K562 (cell line): ENCODE data around the gene TEDDM1. TPM values are rescaled to one million over a fixed set of nuclear protein-coding genes. Genes with fewer than 3 reads are reported as not detected.

Experiments used
- BRD4 ChIP-seq: fragments of 200-600 bp; sonication (generic); IDR thresholded peaks from 2 replicates; pipeline ENCODE4 v1.6.1; 2017; ENCODE audit warnings: inconsistent platforms
- CHD7 ChIP-seq: fragments of 200-600 bp; sonication (generic); IDR thresholded peaks from one replicate; pipeline ENCODE4 v1.6.1; 2012; ENCODE audit warnings: mild to moderate bottlenecking, low read depth, low read length, inconsistent platforms
- HEY1 ChIP-seq: fragments of 250-450 bp; sonication (Bioruptor Pico); IDR thresholded peaks from 2 replicates; pipeline ENCODE4 v1.5.0; 2020; ENCODE audit warnings: mild to moderate bottlenecking, moderate library complexity, borderline replicate concordance
- HMBOX1 ChIP-seq: sonication (generic); IDR thresholded peaks from 2 replicates; pipeline ENCODE4 v1.6.1; 2016
- HMG20B ChIP-seq: fragments of 250-450 bp; sonication (Bioruptor Pico); IDR thresholded peaks from 2 replicates; pipeline ENCODE4 v1.5.0; 2021; ENCODE audit warnings: mild to moderate bottlenecking
- HMGN3 ChIP-seq: IDR thresholded peaks from 2 replicates; pipeline ENCODE4 v1.6.1; 2011; ENCODE audit warnings: borderline replicate concordance, low read depth, mild to moderate bottlenecking, mixed read lengths, low read length; ENCODE audit not compliant: insufficient read length; ENCODE audit errors: extremely low read depth
- KDM4B ChIP-seq, 2 experiments: fragments of 450-650 bp in 1 of 2; sonication (generic) in 1 of 2; IDR thresholded peaks; 2 replicates each; pipeline ENCODE4 v1.6.1; 2016 to 2017; ENCODE audit warnings: borderline replicate concordance in 2 of 2, antibody characterized with exemption in 1 of 2, low read depth in 1 of 2, mild to moderate bottlenecking in 1 of 2
- MXI1 ChIP-seq: IDR thresholded peaks from 2 replicates; pipeline ENCODE4 v1.6.1; 2011; ENCODE audit warnings: low read depth, mild to moderate bottlenecking, improper control_type of control experiment, low read length
- POLR2A ChIP-seq: fragments of 450-650 bp; conservative IDR thresholded peaks from 2 replicates; pipeline ENCODE4 v1.6.1; 2016
- POLR2B ChIP-seq: fragments of 450-650 bp; IDR thresholded peaks from 2 replicates; pipeline ENCODE4 v1.6.1; 2018; ENCODE audit warnings: low read depth; ENCODE audit not compliant: partially characterized antibody
- PYGO2 ChIP-seq: fragments of 450-650 bp; IDR thresholded peaks from 2 replicates; pipeline ENCODE4 v1.6.1; 2016; ENCODE audit warnings: mild to moderate bottlenecking, missing genetic modification characterization, moderate library complexity, missing compliant biosample characterization
- RBBP5 ChIP-seq: fragments of 200-600 bp; sonication (generic); IDR thresholded peaks from 2 replicates; pipeline ENCODE4 v1.6.1; 2012; ENCODE audit warnings: borderline replicate concordance, mild to moderate bottlenecking, low read length, control low read depth, inconsistent platforms; ENCODE audit not compliant: insufficient read depth, poor library complexity, severe bottlenecking
- RBFOX2 ChIP-seq: fragments of 200-400 bp; formaldehyde crosslinking; IDR thresholded peaks from 2 replicates; pipeline ENCODE4 v1.6.1; 2017; ENCODE audit warnings: low read depth, mild to moderate bottlenecking, low read length, moderate library complexity
- SRSF1 ChIP-seq: fragments of 200-400 bp; formaldehyde crosslinking; IDR thresholded peaks from 2 replicates; pipeline ENCODE4 v1.6.1; 2017; ENCODE audit warnings: mild to moderate bottlenecking, low read depth, low read length, moderate library complexity
- ZBED1 ChIP-seq: IDR thresholded peaks from 2 replicates; pipeline ENCODE4 v1.6.1; 2014
- ZFP36 ChIP-seq: fragments of 150-350 bp; IDR thresholded peaks from 2 replicates; pipeline ENCODE4 v1.6.1; 2018; ENCODE audit warnings: low read length, low read depth; ENCODE audit not compliant: partially characterized antibody
- ZNF586 ChIP-seq: fragments of 450-650 bp; formaldehyde crosslinking; conservative IDR thresholded peaks from 2 replicates; pipeline ENCODE4 v1.4.0; 2020; ENCODE audit warnings: mild to moderate bottlenecking, moderate library complexity
- polyA plus RNA-seq, 8 experiments: library from polyadenylated mRNA; depleted of rRNA in 4 of 8; stranded (reverse) in 5 of 8; unstranded in 3 of 8; fragments of >200 nt; fragmentation: Nextera tagmentation in 2 of 8; fragmentation: Illumina TruSeq in 1 of 8; extraction: Ambion mirVana in 2 of 8; extraction: Trizol in 1 of 8; gene quantifications; 2 replicates each; pipeline versions ENCODE4 v1.2.1 to v1.2.3, GENCODE V29; 2011 to 2014; ENCODE audit warnings: inconsistent platforms in 1 of 8, missing spikeins in 1 of 8
- total RNA-seq, 7 experiments: library from RNA; depleted of rRNA in 6 of 7; stranded (reverse); fragments of >200 nt in 6 of 7; fragmentation: Illumina TruSeq in 2 of 7; extraction: Trizol in 2 of 7; gene quantifications; 2 replicates each; pipeline versions ENCODE4 v1.2.1 to v1.2.3, GENCODE V29; 2011 to 2021; ENCODE audit warnings: low replicate concordance in 1 of 7

Gene TEDDM1
- total and polyA plus RNA-seq, 9 of the 15 experiments (the other 6 are each of a cell fraction or from before 2014, with no cell fraction given) = not detected

- TF ChIP-seq CHD7 (peak; percentile 63), ZFP36 (no peak), RBFOX2 (peak; percentile 67), PYGO2 (no peak), RBBP5 (no peak), HMG20B (CRISPR knock-in tag) (no peak), BRD4 (no peak), MXI1 (no peak), ZBED1 (peak; percentile 71; the same call in 1 of the 2 replicates), HMGN3 (no peak), HEY1 (CRISPR knock-in tag) (0 out of 2 replicates have a peak, but pooled peaks have one; percentile 30), HMBOX1 (peak; percentile 77), SRSF1 (no peak), ZNF586 (no peak), POLR2A (0 out of 2 replicates have a peak, but pooled peaks have one; percentile 6), KDM4B (IDR thresholded peaks at IDR 0.05; ENCODE audit: borderline replicate concordance in 2 of 2, low read depth in 1 of 2) (no peak), POLR2B (peak; percentile 66)
Observed at GRCh38 chr1:182383037-182383661, 17.3 kb downstream of the TEDDM1 start (continued).
